ENCODE results near the gene FREM3. TPM values are rescaled to one million over a fixed set of nuclear protein-coding genes. Genes with fewer than 3 reads are reported as not detected.
A peak's percentile ranks its signal among the peaks of the same experiment; 100 is the strongest.
"Not testable (repeated sequence)": the region's sequence is repeated elsewhere in the genome, so short reads cannot be mapped to it uniquely, and the experiment has no call there.

FREM3 gene
- 0.04 TPM in 1 of 2 replicates, not detected in the other for total RNA-seq (2014; rRNA removed; shearing (Covaris generic))

- Histone ChIP-seq H3K4me3 (ENCODE audit: insufficient read depth, low read depth, low read length) (peak within 1 kb of the TSS; percentile 49), H3K36me3 (replicated peaks; ENCODE audit: control insufficient read depth, insufficient read depth, low read length) (no peaks in the 10 kb centered on the region), H3K27me3 (ENCODE audit: control insufficient read depth, insufficient read depth, low read length) (peaks cover 45% of the 10 kb centered on the region)
- DNase-seq, result peak; percentile 68
Observed at GRCh38 chr4:143700416-143701352, at the start of gene FREM3. Gene FREM3 (minus strand): TSS chr4:143700675. CDS start chr4:143700675, 0 bp downstream.

- no peak for DNase-seq
- no peaks in the 10 kb centered on the region for H3K36me3 ChIP-seq (replicated peaks; ENCODE audit: control insufficient read depth, insufficient read depth, low read length)
- no peaks in the 10 kb centered on the region for H3K27me3 ChIP-seq (ENCODE audit: control insufficient read depth, insufficient read depth, low read length)
- no peak overlapping the region for H3K4me3 ChIP-seq (ENCODE audit: insufficient read depth, low read depth, low read length)
Observed at GRCh38 chr4:143745874-143746273, 45.4 kb upstream of the FREM3 start.

- Histone ChIP-seq H3K36me3 (replicated peaks; ENCODE audit: control insufficient read depth, insufficient read depth, low read length) (no peaks in the 10 kb centered on the region), H3K4me3 (ENCODE audit: insufficient read depth, low read depth, low read length) (no peak overlapping the region), H3K27me3 (ENCODE audit: control insufficient read depth, insufficient read depth, low read length) (no peaks in the 10 kb centered on the region)
- DNase-seq, result no peak
Observed at GRCh38 chr4:143743591-143743990, 43.1 kb upstream of the FREM3 start.

GRCh38 chr4:143742834-143743233 is 42.4 kb upstream of the FREM3 start:
- no peak overlapping the region for H3K4me3 ChIP-seq (ENCODE audit: insufficient read depth, low read depth, low read length)
- no peaks in the 10 kb centered on the region for H3K27me3 ChIP-seq (ENCODE audit: control insufficient read depth, insufficient read depth, low read length)
- DNase-seq, result no peak
- H3K36me3 ChIP-seq (replicated peaks; ENCODE audit: control insufficient read depth, insufficient read depth, low read length), result no peaks in the 10 kb centered on the region

GRCh38 chr4:143736861-143737260 is 36.4 kb upstream of the FREM3 start:
- no peaks in the 10 kb centered on the region for H3K36me3 ChIP-seq (replicated peaks; ENCODE audit: control insufficient read depth, insufficient read depth, low read length)
- no peaks in the 10 kb centered on the region for H3K27me3 ChIP-seq (ENCODE audit: control insufficient read depth, insufficient read depth, low read length)

GRCh38 chr4:143736061-143736460 is 35.6 kb upstream of the FREM3 start:
- not testable (repeated sequence) for H3K36me3 ChIP-seq (replicated peaks; ENCODE audit: control insufficient read depth, insufficient read depth, low read length)

More at GRCh38 chr4:143736861-143737260, 36.4 kb upstream of the FREM3 start:
- no peak for DNase-seq
- H3K4me3 ChIP-seq (ENCODE audit: insufficient read depth, low read depth, low read length), result no peak overlapping the region

GRCh38 chr4:143728166-143728565 is 27.7 kb upstream of the FREM3 start:
- H3K36me3 ChIP-seq (replicated peaks; ENCODE audit: control insufficient read depth, insufficient read depth, low read length), result no peaks in the 10 kb centered on the region
- H3K27me3 ChIP-seq (ENCODE audit: control insufficient read depth, insufficient read depth, low read length), result no peaks in the 10 kb centered on the region
- no peak for DNase-seq
- no peak overlapping the region for H3K4me3 ChIP-seq (ENCODE audit: insufficient read depth, low read depth, low read length)

More at GRCh38 chr4:143736061-143736460, 35.6 kb upstream of the FREM3 start:
- DNase-seq; H3K27me3 ChIP-seq (ENCODE audit: control insufficient read depth, insufficient read depth, low read length); H3K4me3 ChIP-seq (ENCODE audit: insufficient read depth, low read depth, low read length): not testable (repeated sequence)

GRCh38 chr4:143726714-143727113 is 26.2 kb upstream of the FREM3 start:
- Histone ChIP-seq H3K4me3 (ENCODE audit: insufficient read depth, low read depth, low read length) (no peak overlapping the region), H3K36me3 (replicated peaks; ENCODE audit: control insufficient read depth, insufficient read depth, low read length) (no peaks in the 10 kb centered on the region), H3K27me3 (ENCODE audit: control insufficient read depth, insufficient read depth, low read length) (no peaks in the 10 kb centered on the region)
- DNase-seq, result no peak

- H3K4me3 ChIP-seq (ENCODE audit: insufficient read depth, low read depth, low read length), result no peak overlapping the region
- no peaks in the 10 kb centered on the region for H3K27me3 ChIP-seq (ENCODE audit: control insufficient read depth, insufficient read depth, low read length)
- H3K36me3 ChIP-seq (replicated peaks; ENCODE audit: control insufficient read depth, insufficient read depth, low read length), result no peaks in the 10 kb centered on the region
- no peak for DNase-seq
Observed at GRCh38 chr4:143721317-143721716, 20.8 kb upstream of the FREM3 start.

GRCh38 chr4:143718748-143719147 is 18.3 kb upstream of the FREM3 start:
- not testable (repeated sequence) for H3K27me3 ChIP-seq (ENCODE audit: control insufficient read depth, insufficient read depth, low read length); H3K4me3 ChIP-seq (ENCODE audit: insufficient read depth, low read depth, low read length); DNase-seq; H3K36me3 ChIP-seq (replicated peaks; ENCODE audit: control insufficient read depth, insufficient read depth, low read length)

GRCh38 chr4:143713955-143714625 is 13.6 kb upstream of the FREM3 start:
- no peak for DNase-seq

GRCh38 chr4:143713553-143713952 is 13.1 kb upstream of the FREM3 start:
- H3K27me3 ChIP-seq (ENCODE audit: control insufficient read depth, insufficient read depth, low read length), result no peaks in the 10 kb centered on the region
- DNase-seq, result no peak

More at GRCh38 chr4:143713955-143714625, 13.6 kb upstream of the FREM3 start:
- no peaks in the 10 kb centered on the region for H3K27me3 ChIP-seq (ENCODE audit: control insufficient read depth, insufficient read depth, low read length)
- no peaks in the 10 kb centered on the region for H3K36me3 ChIP-seq (replicated peaks; ENCODE audit: control insufficient read depth, insufficient read depth, low read length)
- no peak overlapping the region for H3K4me3 ChIP-seq (ENCODE audit: insufficient read depth, low read depth, low read length)

GRCh38 chr4:143712155-143712550 is 11.7 kb upstream of the FREM3 start:
- no peaks in the 10 kb centered on the region for H3K36me3 ChIP-seq (replicated peaks; ENCODE audit: control insufficient read depth, insufficient read depth, low read length)
- DNase-seq, result no peak
- no peak overlapping the region for H3K4me3 ChIP-seq (ENCODE audit: insufficient read depth, low read depth, low read length)
- H3K27me3 ChIP-seq (ENCODE audit: control insufficient read depth, insufficient read depth, low read length), result no peaks in the 10 kb centered on the region

More at GRCh38 chr4:143713553-143713952, 13.1 kb upstream of the FREM3 start:
- no peaks in the 10 kb centered on the region for H3K36me3 ChIP-seq (replicated peaks; ENCODE audit: control insufficient read depth, insufficient read depth, low read length)
- no peak overlapping the region for H3K4me3 ChIP-seq (ENCODE audit: insufficient read depth, low read depth, low read length)

GRCh38 chr4:143711543-143712154 is 11.2 kb upstream of the FREM3 start:
- H3K36me3 ChIP-seq (replicated peaks; ENCODE audit: control insufficient read depth, insufficient read depth, low read length), result no peaks in the 10 kb centered on the region
- H3K4me3 ChIP-seq (ENCODE audit: insufficient read depth, low read depth, low read length), result no peak overlapping the region
- no peaks in the 10 kb centered on the region for H3K27me3 ChIP-seq (ENCODE audit: control insufficient read depth, insufficient read depth, low read length)
- DNase-seq, result peak; percentile 44

Measured in H7 (cell line).